Smooth muscle cell (in vitro differentiated cells): Measurements from ENCODE around the gene APOO. TPM values are rescaled to one million over a fixed set of nuclear protein-coding genes. Genes with fewer than 3 reads are reported as not detected.

Experiments used
- DNase-seq: peaks from one replicate; lab custom pipeline; 2025; ENCODE audit not compliant: unreplicated experiment; lab: John Stamatoyannopoulos, UW
- H2AFZ ChIP-seq: fragments of 200-600 bp; sonication (generic); 2 replicates; pipeline ENCODE4 v1.6.0; 2016; ENCODE audit warnings: antibody characterized with exemption, low read depth, mild to moderate bottlenecking
- H3F3A ChIP-seq: fragments of 200-600 bp; sonication (generic); 2 replicates; pipeline ENCODE4 v1.6.0; 2017; ENCODE audit warnings: antibody characterized with exemption, low read depth
- H3K27ac ChIP-seq: fragments of 200-600 bp; sonication (generic); 2 replicates; pipeline ENCODE4 v1.5.1; 2016; ENCODE audit warnings: low read depth, mild to moderate bottlenecking
- H3K27me3 ChIP-seq: fragments of 200-600 bp; sonication (generic); 2 replicates; pipeline ENCODE4 v1.6.1; 2016; ENCODE audit warnings: low read depth, mild to moderate bottlenecking
- H3K36me3 ChIP-seq: fragments of 200-600 bp; sonication (generic); 2 replicates; pipeline ENCODE4 v1.5.1; 2016; ENCODE audit warnings: low read depth
- H3K4me1 ChIP-seq: fragments of 200-600 bp; sonication (generic); 2 replicates; pipeline ENCODE4 v1.5.1; 2016; ENCODE audit warnings: low read depth
- H3K4me2 ChIP-seq: fragments of 200-600 bp; sonication (generic); 2 replicates; pipeline ENCODE4 v1.6.0; 2016; ENCODE audit warnings: mild to moderate bottlenecking
- H3K4me3 ChIP-seq: fragments of 200-600 bp; sonication (generic); 2 replicates; pipeline ENCODE4 v1.5.1; 2016; ENCODE audit warnings: mild to moderate bottlenecking
- H3K79me2 ChIP-seq: fragments of 200-600 bp; sonication (generic); 2 replicates; pipeline ENCODE4 v1.6.0; 2016; ENCODE audit warnings: low read depth, mild to moderate bottlenecking
- H3K9ac ChIP-seq: fragments of 200-600 bp; sonication (generic); 2 replicates; pipeline ENCODE4 v1.6.0; 2016; ENCODE audit warnings: low read depth
- H3K9me3 ChIP-seq: fragments of 200-600 bp; sonication (generic); replicated peaks from 2 replicates; pipeline ENCODE4 v1.5.1; 2016; ENCODE audit warnings: low read depth
- H4K20me1 ChIP-seq: fragments of 200-600 bp; sonication (generic); 2 replicates; pipeline ENCODE4 v1.6.0; 2016; ENCODE audit warnings: low read depth
- CTCF ChIP-seq: fragments of 200-600 bp; sonication (generic); IDR thresholded peaks from 2 replicates; pipeline ENCODE4 v1.5.1; 2017; ENCODE audit warnings: borderline replicate concordance, mild to moderate bottlenecking, antibody characterized with exemption; ENCODE audit not compliant: insufficient read depth, poor library complexity, severe bottlenecking
- WGBS: methylation state at CpG from one replicate; pipeline ENCODE4 v1.1.7; 2016; ENCODE audit warnings: low lambda C conversion rate; 5-methylcytosine and 5-hydroxymethylcytosine counted together
- polyA plus RNA-seq: library from polyadenylated mRNA; unstranded; fragments of >200 nt; fragmentation: Nextera tagmentation; extraction: Ambion mirVana; gene quantifications from 2 replicates; pipeline ENCODE4 v1.2.1, GENCODE V29; 2016
- total RNA-seq: library from RNA; depleted of rRNA; stranded (reverse); fragments of >200 nt; gene quantifications from 2 replicates; pipeline ENCODE4 v1.2.3, GENCODE V29; 2014

APOO gene
- total and polyA plus RNA-seq, 2 experiments from 2014 or later = 38.7 to 54.3 TPM

DNA sequence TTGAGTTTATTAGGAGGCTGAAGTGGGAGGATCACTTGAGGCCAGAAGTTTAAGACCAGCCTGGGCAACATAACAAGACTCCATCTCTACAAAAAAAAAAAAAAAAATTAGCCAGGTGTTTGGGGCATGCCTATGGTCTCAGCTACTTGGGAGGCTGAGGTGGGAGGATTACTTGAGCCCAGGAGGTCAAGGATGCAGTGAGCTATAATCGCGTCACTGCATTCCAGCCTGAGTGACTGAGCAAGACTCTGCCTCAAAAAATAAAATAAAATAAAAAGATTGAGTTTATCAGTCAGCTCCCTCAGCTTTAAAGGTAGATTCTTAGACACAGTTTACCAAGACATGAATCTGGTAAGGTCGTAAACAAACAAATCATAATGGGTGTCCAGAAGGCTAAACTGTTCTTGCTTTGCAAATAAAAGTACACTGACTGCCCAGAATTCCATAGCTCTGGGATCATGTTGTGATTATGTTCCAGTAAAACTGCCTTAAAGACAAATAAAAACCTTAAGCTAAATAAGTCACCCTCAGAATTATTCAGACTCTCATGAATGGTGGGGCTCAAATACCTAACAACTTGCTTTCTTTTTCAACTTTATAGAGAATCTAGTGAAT, 18.7 kb downstream of the APOO start:
- WGBS = 74% methylated on average over 3 of the region's 3 CpGs

GRCh38 chrX:23887918-23888317, 19.8 kb downstream of the APOO start:
- no peak for DNase-seq
- H3K4me2 ChIP-seq = no peak overlapping the region
- TF ChIP-seq CTCF = no peak
- H3K4me3 ChIP-seq = no peak overlapping the region
- no peak overlapping the region for H3K9ac ChIP-seq
- H3K79me2 ChIP-seq = peaks cover 6% of the 10 kb centered on the region
- WGBS = 96% methylated on average over 4 of the region's 4 CpGs
- peaks cover 24% of the 10 kb centered on the region for H3F3A ChIP-seq
- peaks cover 10% of the 10 kb centered on the region for H3K4me1 ChIP-seq
- H3K27ac ChIP-seq = no peak overlapping the region
- no peaks in the 10 kb centered on the region for H3K36me3 ChIP-seq
- no peaks in the 10 kb centered on the region for H4K20me1 ChIP-seq
- no peaks in the 10 kb centered on the region for H3K9me3 ChIP-seq
- no peak overlapping the region for H2AFZ ChIP-seq
- H3K27me3 ChIP-seq = no peaks in the 10 kb centered on the region

More for the DNA sequence above, 18.7 kb downstream of the APOO start:
- Histone ChIP-seq H3K27ac (peak overlapping the region; percentile 96), H3K79me2 (peaks cover 11% of the 10 kb centered on the region), H3K27me3 (no peaks in the 10 kb centered on the region), H3K4me2 (peak overlapping the region; percentile 81), H3K9me3 (no peaks in the 10 kb centered on the region), H3K36me3 (no peaks in the 10 kb centered on the region), H3K4me3 (peak overlapping the region; percentile 18), H3F3A (peaks cover 19% of the 10 kb centered on the region), H2AFZ (peak overlapping the region; percentile 75), H3K9ac (peak overlapping the region; percentile 62), H3K4me1 (peaks cover 10% of the 10 kb centered on the region), H4K20me1 (no peaks in the 10 kb centered on the region)
- DNase-seq = no peak
- no peak for TF ChIP-seq CTCF

DNA sequence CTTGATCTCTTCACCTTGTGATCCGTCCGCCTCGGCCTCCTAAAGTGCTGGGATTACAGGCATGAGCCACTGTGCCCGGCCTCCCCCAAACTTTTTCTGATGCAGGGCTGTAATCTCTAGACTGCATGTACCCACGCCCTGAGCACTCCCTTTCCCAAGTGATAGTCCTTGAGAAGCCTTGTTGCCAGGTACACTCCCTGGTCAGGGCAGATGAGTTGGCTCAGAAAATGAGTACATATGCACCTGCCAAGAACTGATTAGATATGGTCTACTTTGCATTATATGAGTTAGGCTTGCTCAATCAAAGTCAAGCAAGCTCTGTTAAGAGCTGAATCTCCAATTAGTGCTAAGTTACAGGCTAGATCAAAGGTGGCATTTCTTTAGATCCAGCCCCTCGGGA, 20.3 kb downstream of the APOO start:
- WGBS = 98% methylated on average over 6 of the region's 6 CpGs
- H3K9ac ChIP-seq = no peak overlapping the region
- H3K79me2 ChIP-seq = peaks cover 6% of the 10 kb centered on the region
- H3K27ac ChIP-seq = no peak overlapping the region
- H3K4me3 ChIP-seq = no peak overlapping the region
- peaks cover 24% of the 10 kb centered on the region for H3F3A ChIP-seq
- no peak overlapping the region for H3K4me2 ChIP-seq
- DNase-seq = no peak
- H3K27me3 ChIP-seq = no peaks in the 10 kb centered on the region
- H3K9me3 ChIP-seq = no peaks in the 10 kb centered on the region
- no peak for TF ChIP-seq CTCF
- H3K4me1 ChIP-seq = peaks cover 10% of the 10 kb centered on the region
- H3K36me3 ChIP-seq = no peaks in the 10 kb centered on the region
- H2AFZ ChIP-seq = no peak overlapping the region
- no peaks in the 10 kb centered on the region for H4K20me1 ChIP-seq

DNA sequence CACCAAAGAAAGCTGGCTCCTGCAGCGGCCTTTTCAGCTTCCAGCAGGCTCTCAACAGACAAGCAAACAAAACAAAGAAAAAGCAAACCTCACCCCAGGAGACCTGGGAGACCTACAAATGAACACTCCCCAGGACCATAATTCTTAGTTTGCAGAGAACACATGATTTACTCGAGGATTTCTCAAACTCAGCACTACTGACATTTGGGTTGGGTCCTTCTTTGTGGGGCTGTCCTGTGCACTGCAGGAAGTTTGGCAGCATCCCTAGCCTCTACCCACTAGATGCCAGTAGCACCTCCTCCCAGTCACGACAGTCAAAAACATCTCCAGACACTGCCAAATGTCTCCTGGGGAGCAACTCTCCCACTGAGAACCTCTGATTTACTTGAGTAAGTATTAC, 21.9 kb downstream of the APOO start:
- Histone ChIP-seq H2AFZ (no peak overlapping the region), H3F3A (peaks cover 24% of the 10 kb centered on the region), H3K4me3 (no peak overlapping the region), H3K79me2 (peaks cover 6% of the 10 kb centered on the region), H3K4me2 (no peak overlapping the region), H3K36me3 (no peaks in the 10 kb centered on the region), H4K20me1 (no peaks in the 10 kb centered on the region), H3K27me3 (no peaks in the 10 kb centered on the region), H3K27ac (no peak overlapping the region), H3K9me3 (no peaks in the 10 kb centered on the region), H3K9ac (no peak overlapping the region), H3K4me1 (peaks cover 10% of the 10 kb centered on the region)
- TF ChIP-seq CTCF = no peak
- no peak for DNase-seq
- WGBS = 89% methylated on average over 3 of the region's 3 CpGs
